NCI-H1694 (cell line): ENCODE data around the gene DPH2.

Experiments used
- DNase-seq: peaks from one replicate; lab custom pipeline; 2025; lab: John Stamatoyannopoulos, UW

The DPH2 gene

GRCh38 chr1:43969416-43969745 lies 429 bp upstream of the DPH2 start:
- no peak for DNase-seq

GRCh38 chr1:43970502-43970901 lies 692 bp downstream of the DPH2 start:
- no peak for DNase-seq

- no peak for DNase-seq
These were observed 1.1 kb downstream of the DPH2 start for GRCh38 chr1:43970911-43971310.

- no peak for DNase-seq
These were observed 1.6 kb downstream of the DPH2 start for GRCh38 chr1:43971336-43971980.

GRCh38 chr1:43973981-43974442 lies 4.2 kb downstream of the DPH2 start:
- DNase-seq = no peak

- DNase-seq = peak; percentile 85
These were observed 4.8 kb downstream of the DPH2 start, which contains the start of gene ATP6V0B for GRCh38 chr1:43974443-43975248. Gene ATP6V0B, plus strand, starts transcription at chr1:43974960. Its CDS starts 81 bp downstream, at chr1:43975041.

GRCh38 chr1:43975249-43975961 lies 5.6 kb downstream of the DPH2 start:
- no peak for DNase-seq

- DNase-seq = no peak
These were observed 6.2 kb downstream of the DPH2 start for GRCh38 chr1:43976045-43976444.

GRCh38 chr1:43976890-43977289 lies 7.1 kb downstream of the DPH2 start:
- no peak for DNase-seq

GRCh38 chr1:43977376-43978263 lies 7.8 kb downstream of the DPH2 start:
- no peak for DNase-seq

- DNase-seq = no peak
These were observed 8.4 kb downstream of the DPH2 start for GRCh38 chr1:43978264-43978550.

- DNase-seq = no peak
These were observed 8.9 kb downstream of the DPH2 start, which contains the start of gene B4GALT2 for GRCh38 chr1:43978551-43979260. Gene B4GALT2, plus strand, starts transcription at chr1:43979210. Its CDS starts 1,951 bp downstream, at chr1:43981161.

GRCh38 chr1:43979261-43979527 lies 9.4 kb downstream of the DPH2 start:
- DNase-seq = no peak

- DNase-seq = no peak
These were observed 9.9 kb downstream of the DPH2 start for GRCh38 chr1:43979528-43980254.

GRCh38 chr1:43980255-43981134 lies 10.7 kb downstream of the DPH2 start:
- DNase-seq = no peak

GRCh38 chr1:43981135-43981491 lies 11.3 kb downstream of the DPH2 start:
- no peak for DNase-seq

GRCh38 chr1:43981636-43982035 lies 11.8 kb downstream of the DPH2 start:
- DNase-seq = no peak

GRCh38 chr1:43982241-43982640 lies 12.4 kb downstream of the DPH2 start:
- DNase-seq = no peak

GRCh38 chr1:43982808-43983207 lies 13.0 kb downstream of the DPH2 start:
- DNase-seq = no peak
